GM12878 (cell line): Measurements from ENCODE around the gene POLD4. TPM values are rescaled to one million over a fixed set of nuclear protein-coding genes. Genes with fewer than 3 reads are reported as not detected.

Experiments used
- ATAC-seq: fragments of 200-7000 bp; cut with Tn5 transposase; 3 replicates; pipeline ENCODE4 v1.9.1; 2020; ENCODE audit warnings: mild to moderate bottlenecking, moderate library complexity
- BruUV-seq: library from RNA; stranded (reverse); fragments of 400-500 nt; replicated peaks from 2 replicates; lab custom pipeline; 2021; lab: Mats Ljungman, UMichigan
- CTCF ChIA-PET: fragments of 300-600 bp; sonication (Branson Sonifier 250); formaldehyde crosslinking; extraction: SDS; loops from one replicate; lab custom pipeline; 2021; ENCODE audit warnings: inconsistent platforms; lab: Yijun Ruan, JAX
- POLR2A ChIA-PET: fragments of 350-600 bp; formaldehyde crosslinking; extraction: SDS; loops from one replicate; lab custom pipeline; 2021; ENCODE audit warnings: inconsistent platforms; lab: Charles Lee
- RAD21 ChIA-PET: fragments of 300-600 bp; sonication (Branson Sonifier 250); formaldehyde crosslinking; loops from one replicate; lab custom pipeline; 2023; ENCODE audit warnings: antibody characterized with exemption; ENCODE audit not compliant: unreplicated experiment; lab: Charles Lee
- SMC1A ChIA-PET: fragments of 300-600 bp; sonication (Branson Sonifier 250); formaldehyde crosslinking; loops from one replicate; lab custom pipeline; 2023; ENCODE audit not compliant: unreplicated experiment, uncharacterized antibody; lab: Charles Lee
- DNase-seq: peaks from one replicate; pipeline ENCODE4 v3.0.0-alpha.2; 2011; ENCODE audit warnings: low read depth, low spot score
- FAIRE-seq: peaks from 3 replicates; lab custom pipeline; 2011; peaks lifted over from hg19 to GRCh38; lab: Jason Lieb, UNC
- H2AFZ ChIP-seq: 2 replicates; pipeline ENCODE4 v1.6.0; 2011; ENCODE audit warnings: low read depth, low read length, control low read depth; ENCODE audit not compliant: control insufficient read depth
- H3K27ac ChIP-seq: 2 replicates; pipeline ENCODE4 v1.5.1; 2011; ENCODE audit warnings: control low read depth; ENCODE audit not compliant: control insufficient read depth, insufficient read depth
- H3K27me3 ChIP-seq, 2 experiments: replicated peaks in 1 of 2; 2 replicates each; pipeline versions ENCODE4 v1.6.0 to v1.6.1; 2011; ENCODE audit warnings: low read length in 1 of 2; ENCODE audit not compliant: control insufficient read depth in 2 of 2, insufficient read depth in 2 of 2
- H3K36me3 ChIP-seq, 2 experiments: 2 replicates each; pipeline ENCODE4 v1.5.1; 2011; ENCODE audit warnings: low read length in 1 of 2; ENCODE audit not compliant: control insufficient read depth in 2 of 2, insufficient read depth in 2 of 2
- H3K4me1 ChIP-seq: 2 replicates; pipeline ENCODE4 v1.6.1; 2011; ENCODE audit warnings: mild to moderate bottlenecking, low read length, moderate library complexity, mixed read lengths; ENCODE audit not compliant: control insufficient read depth, insufficient read depth
- H3K4me2 ChIP-seq: 2 replicates; pipeline ENCODE4 v1.6.0; 2011; ENCODE audit warnings: control low read depth; ENCODE audit not compliant: control insufficient read depth, insufficient read depth
- H3K4me3 ChIP-seq: fragments of 200-600 bp; sonication (generic); 2 replicates; pipeline ENCODE4 v1.5.1; 2016
- H3K79me2 ChIP-seq: 2 replicates; pipeline ENCODE4 v1.6.0; 2011; ENCODE audit warnings: low read length; ENCODE audit not compliant: control insufficient read depth, insufficient read depth
- H3K9ac ChIP-seq: 2 replicates; pipeline ENCODE4 v1.8.0; 2011; ENCODE audit warnings: low read length, control low read depth, mixed read lengths; ENCODE audit not compliant: control insufficient read depth, insufficient read depth
- H3K9me3 ChIP-seq: replicated peaks from 3 replicates; pipeline ENCODE4 v1.5.1; 2011; ENCODE audit warnings: mild to moderate bottlenecking, low read length; ENCODE audit not compliant: control insufficient read depth, insufficient read depth
- H4K20me1 ChIP-seq: 2 replicates; pipeline ENCODE4 v1.6.0; 2011; ENCODE audit not compliant: control insufficient read depth, insufficient read depth
- BRCA1 ChIP-seq: IDR thresholded peaks from 2 replicates; pipeline ENCODE4 v1.6.1; 2011; ENCODE audit warnings: low read depth, low read length, improper control_type of control experiment
- FOS ChIP-seq: IDR thresholded peaks from 3 replicates; pipeline ENCODE4 v1.6.1; 2011; ENCODE audit warnings: borderline replicate concordance; ENCODE audit not compliant: insufficient read length; ENCODE audit errors: extremely low read depth
- HDAC2 ChIP-seq: fragments of 200-600 bp; sonication (generic); IDR thresholded peaks from 2 replicates; pipeline ENCODE4 v1.6.1; 2017
- PAX8 ChIP-seq: fragments of 450-650 bp; IDR thresholded peaks from 2 replicates; pipeline ENCODE4 v1.6.1; 2017; ENCODE audit warnings: mild to moderate bottlenecking, moderate library complexity
- SIN3A ChIP-seq: IDR thresholded peaks from 2 replicates; pipeline ENCODE4 v1.6.1; 2012; ENCODE audit warnings: low read depth, low read length, improper control_type of control experiment
- SMARCA5 ChIP-seq: fragments of 450-650 bp; IDR thresholded peaks from 2 replicates; pipeline ENCODE4 v1.6.1; 2017; ENCODE audit warnings: mild to moderate bottlenecking
- SREBF2 ChIP-seq: IDR thresholded peaks from 2 replicates; pipeline ENCODE4 v1.6.1; 2012; ENCODE audit warnings: mild to moderate bottlenecking, low read length
- TBL1XR1 ChIP-seq: IDR thresholded peaks from 2 replicates; pipeline ENCODE4 v1.6.1; 2012; ENCODE audit warnings: low read depth, low read length, improper control_type of control experiment
- ZNF24 ChIP-seq: fragments of 450-650 bp; IDR thresholded peaks from 2 replicates; pipeline ENCODE4 v1.6.1; 2017; ENCODE audit warnings: antibody characterized with exemption, mild to moderate bottlenecking
- ZSCAN29 ChIP-seq: fragments of 450-650 bp; IDR thresholded peaks from 2 replicates; pipeline ENCODE4 v1.6.1; 2017; ENCODE audit warnings: mild to moderate bottlenecking, moderate library complexity
- WGBS: methylation state at CpG from one replicate; pipeline ENCODE4 v1.1.6; 2016; ENCODE audit warnings: low lambda C conversion rate; ENCODE audit not compliant: insufficient replicate concordance, insufficient coverage; ENCODE audit errors: missing lambda C conversion rate; 5-methylcytosine and 5-hydroxymethylcytosine counted together
- in situ Hi-C: fragments of 300-500 bp; cut with MboI; formaldehyde crosslinking; loops from 9 replicates; pipeline ENCODE4 v1.14.3; 2018; ENCODE audit warnings: mixed read lengths
- intact Hi-C: fragments of 100-400 bp; cut with micrococcal nuclease; formaldehyde crosslinking; loops from one replicate; pipeline ENCODE4 v1.14.2; 2022; ENCODE audit not compliant: unreplicated experiment
- polyA plus RNA-seq, 11 experiments: library from polyadenylated mRNA; depleted of rRNA in 4 of 11; unstranded in 6 of 11; stranded (reverse) in 5 of 11; fragments of >200 nt; fragmentation: Nextera tagmentation in 4 of 11; fragmentation: Illumina TruSeq in 1 of 11; extraction: Ambion mirVana in 4 of 11; extraction: Trizol in 1 of 11; gene quantifications; 1 replicate in 1 of 11; 2 replicates in 10 of 11; pipeline versions ENCODE4 v1.2.1 to v1.2.3, GENCODE V29; 2011 to 2016; ENCODE audit warnings: inconsistent platforms in 2 of 11, missing spikeins in 2 of 11, low read depth in 1 of 11
- total RNA-seq, 4 experiments: library from RNA; depleted of rRNA in 3 of 4; stranded (reverse); fragments of >200 nt in 3 of 4; fragmentation: Illumina TruSeq in 1 of 4; extraction: Trizol in 1 of 4; gene quantifications; 2 replicates each; pipeline versions ENCODE4 v1.2.1 to v1.2.3, GENCODE V29; 2013 to 2021

The POLD4 gene
- total and polyA plus RNA-seq, 10 of the 15 experiments (the other 5 are each of a cell fraction or from before 2014, with no cell fraction given), result 8.1 to 176 (median 88.1) TPM

GRCh38 chr11:67364169-67364568 lies 10.8 kb upstream of the POLD4 start:
- no peak for ATAC-seq
- H3K36me3 ChIP-seq, result no peaks in the 10 kb centered on the region
- no peak for FAIRE-seq
- H3K9me3 ChIP-seq, result no peaks in the 10 kb centered on the region
- CTCF ChIA-PET, result interaction anchor here (0.6 to 26.2 kb wide), 4 partner anchors 8 to 282 kb away, joined by 3 to 1301 read pairs (median 10); partner anchors contain the start of genes CLCF1 and RAD9A
- POLR2A ChIA-PET, result interaction anchor here (0.6 kb wide), 1 partner anchor 11 kb away, joined by 3 read pairs; the partner anchor contains the start of gene POLD4
- H2AFZ ChIP-seq, result no peak overlapping the region
- no peaks in the 10 kb centered on the region for H3K79me2 ChIP-seq
- peaks cover 8% of the 10 kb centered on the region for H3K4me1 ChIP-seq
- peaks cover 5% of the 10 kb centered on the region; the same call in 1 of the 2 replicates for H4K20me1 ChIP-seq
- TF ChIP-seq BRCA1, result no peak
- no peak for TF ChIP-seq HDAC2
- no peak for TF ChIP-seq ZNF24
- no peak for TF ChIP-seq PAX8
- no peak for TF ChIP-seq SIN3A
- TF ChIP-seq TBL1XR1, result no peak
- TF ChIP-seq SMARCA5, result no peak
- no peak for TF ChIP-seq ZSCAN29
- TF ChIP-seq FOS, result no peak
- TF ChIP-seq SREBF2, result no peak
- no peak overlapping the region for H3K27ac ChIP-seq
- in situ Hi-C loops, result no loop called here
- intact Hi-C loops, result no loop called here
- RAD21 ChIA-PET, result interaction anchor here (4.2 kb wide), 1 partner anchor 17 kb away, joined by 24 read pairs; no protein-coding TSS in a partner anchor
- H3K27me3 ChIP-seq, result peaks cover 1 to 4% of the 10 kb centered on the region in 2 experiments; a peak in 2 of 4 replicates
- SMC1A ChIA-PET, result interaction anchor here (1.3 to 15.8 kb wide), 2 partner anchors 14 to 17 kb away, joined by 4 to 646 read pairs; partner anchors contain the start of gene CLCF1
- WGBS, result 69% methylated on average over 3 of the region's 3 CpGs
- H3K4me2 ChIP-seq, result no peak overlapping the region
- DNase-seq, result no peak
- H3K4me3 ChIP-seq, result no peak overlapping the region
- no peak overlapping the region for H3K9ac ChIP-seq
- BruUV-seq, result no TSS peak
